ENCODE results near the gene CFDP1. TPM values are rescaled to one million over a fixed set of nuclear protein-coding genes. Genes with fewer than 3 reads are reported as not detected.

CFDP1 gene
- total RNA-seq, 2 experiments from 2014 or later = 35.1 to 36.2 TPM

GRCh38 chr16:75416904-75417565, 16.3 kb downstream of the CFDP1 start:
- ChIA-PET POLR2A (interaction anchor here (1.3 kb wide), 1 partner anchor 11 kb away, joined by 3 read pairs; no protein-coding TSS in a partner anchor), CTCF (interaction anchor here (1.8 kb wide), 1 partner anchor 15 kb away, joined by 9 read pairs; no protein-coding TSS in a partner anchor)
- Mint-ChIP-seq H3K36me3 (ENCODE audit: low read depth) (peaks cover 7% of the 10 kb centered on the region), H3K27ac (no peak overlapping the region), H3K4me3 (no peak overlapping the region), H3K27me3 (no peaks in the 10 kb centered on the region), H3K4me1 (peaks cover 17% of the 10 kb centered on the region), H3K9me3 (no peaks in the 10 kb centered on the region)
- no peak for DNase-seq

GRCh38 chr16:75415169-75415905, 18.0 kb downstream of the CFDP1 start:
- POLR2A ChIA-PET = no interaction called here
- no peak overlapping the region for H3K27ac Mint-ChIP-seq
- H3K9me3 Mint-ChIP-seq = no peaks in the 10 kb centered on the region
- no peaks in the 10 kb centered on the region for H3K27me3 Mint-ChIP-seq
- CTCF ChIA-PET = interaction anchor here (0.6 to 1.8 kb wide), 3 partner anchors 13 to 102 kb away, joined by 3 to 9 read pairs (median 3); no protein-coding TSS in a partner anchor
- H3K4me1 Mint-ChIP-seq = peaks cover 5% of the 10 kb centered on the region
- peaks cover 18% of the 10 kb centered on the region for H3K36me3 Mint-ChIP-seq (ENCODE audit: low read depth)
- no peak overlapping the region for H3K4me3 Mint-ChIP-seq
- no peak for DNase-seq

GRCh38 chr16:75413951-75414350, 19.4 kb downstream of the CFDP1 start:
- Mint-ChIP-seq H3K4me1 (peaks cover 2% of the 10 kb centered on the region), H3K27me3 (no peaks in the 10 kb centered on the region), H3K4me3 (no peak overlapping the region), H3K36me3 (ENCODE audit: low read depth) (peaks cover 25% of the 10 kb centered on the region), H3K27ac (no peak overlapping the region), H3K9me3 (no peaks in the 10 kb centered on the region)
- ChIA-PET POLR2A (no interaction called here), CTCF (no interaction called here)
- DNase-seq = no peak

- Mint-ChIP-seq H3K4me1 (peaks cover 2% of the 10 kb centered on the region), H3K27me3 (no peaks in the 10 kb centered on the region), H3K4me3 (no peak overlapping the region), H3K9me3 (no peaks in the 10 kb centered on the region), H3K36me3 (ENCODE audit: low read depth) (peaks cover 20% of the 10 kb centered on the region), H3K27ac (no peak overlapping the region)
- ChIA-PET POLR2A (no interaction called here), CTCF (interaction anchor here (1.6 kb wide), 1 partner anchor 208 kb away, joined by 5 read pairs; no protein-coding TSS in a partner anchor)
- no peak for DNase-seq
Observed at GRCh38 chr16:75406943-75407342, 26.4 kb downstream of the CFDP1 start.

DNA sequence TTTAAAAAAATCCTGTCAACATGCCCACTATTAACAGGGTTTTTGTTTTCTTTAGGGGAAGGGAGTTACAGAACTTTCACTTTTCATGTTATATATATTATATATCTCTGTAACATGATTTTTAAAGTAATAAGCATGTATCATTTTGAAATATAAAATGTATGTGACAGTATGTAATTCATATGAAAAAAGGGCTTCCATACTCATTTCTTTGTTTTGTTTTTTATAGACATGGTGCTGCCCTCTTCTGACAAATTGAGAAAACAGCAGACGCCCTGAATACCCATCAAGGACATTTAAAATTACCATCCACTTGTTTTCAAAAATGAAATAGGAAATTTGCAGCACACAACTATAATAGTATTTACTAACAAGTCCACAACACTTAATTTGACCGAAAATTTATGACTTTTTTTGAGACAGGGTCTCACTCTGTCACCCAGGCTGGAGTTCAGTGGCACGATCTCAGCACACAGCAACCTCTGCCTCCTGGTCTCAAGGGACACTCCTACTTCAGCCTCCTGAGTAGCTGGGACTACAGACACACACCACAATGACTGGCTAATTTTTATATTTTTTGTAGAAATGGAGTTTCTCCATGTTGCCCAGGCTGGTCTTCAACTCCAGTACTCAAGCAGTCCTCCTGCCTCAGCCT, 30.4 kb downstream of the CFDP1 start:
- H3K36me3 Mint-ChIP-seq (ENCODE audit: low read depth) = peaks cover 2% of the 10 kb centered on the region
- no peak overlapping the region for H3K4me3 Mint-ChIP-seq
- no peak overlapping the region for H3K27ac Mint-ChIP-seq
- ChIA-PET POLR2A (no interaction called here), CTCF (interaction anchor here (0.8 to 3.1 kb wide), 7 partner anchors 9 to 204 kb away, joined by 3 to 34 read pairs (median 7); no protein-coding TSS in a partner anchor)
- no peak for DNase-seq
- H3K9me3 Mint-ChIP-seq = no peaks in the 10 kb centered on the region
- H3K27me3 Mint-ChIP-seq = no peaks in the 10 kb centered on the region
- peaks cover 2% of the 10 kb centered on the region for H3K4me1 Mint-ChIP-seq

- H3K27ac Mint-ChIP-seq = no peak overlapping the region
- ChIA-PET CTCF (interaction anchor here (0.7 to 3.1 kb wide), 10 partner anchors 10 to 205 kb away, joined by 3 to 34 read pairs (median 6); no protein-coding TSS in a partner anchor), POLR2A (no interaction called here)
- H3K36me3 Mint-ChIP-seq (ENCODE audit: low read depth) = peaks cover 2% of the 10 kb centered on the region
- DNase-seq = no peak
- no peak overlapping the region for H3K4me3 Mint-ChIP-seq
- no peaks in the 10 kb centered on the region for H3K9me3 Mint-ChIP-seq
- H3K4me1 Mint-ChIP-seq = peaks cover 2% of the 10 kb centered on the region
- H3K27me3 Mint-ChIP-seq = no peaks in the 10 kb centered on the region
Observed at GRCh38 chr16:75402159-75402820, 31.0 kb downstream of the CFDP1 start.

DNA sequence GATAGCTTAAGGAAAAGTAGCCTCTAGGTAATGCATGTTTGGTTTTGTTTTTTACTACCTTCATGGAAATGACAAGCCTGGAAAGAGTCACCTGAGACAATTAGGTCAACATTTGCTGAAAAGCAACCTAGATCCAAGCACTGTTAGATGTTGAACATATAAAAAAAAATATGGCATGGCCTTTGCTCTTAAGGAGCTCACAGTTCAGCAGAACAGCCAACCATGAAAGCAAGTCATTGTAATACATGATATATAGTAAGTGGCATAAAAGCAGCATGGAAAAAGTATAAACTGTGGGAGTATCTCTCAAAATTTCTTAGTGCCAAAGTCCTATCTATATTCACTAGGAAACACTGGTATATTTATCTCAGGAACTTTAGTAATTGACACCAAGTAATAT, 31.6 kb downstream of the CFDP1 start:
- Mint-ChIP-seq H3K4me1 (peaks cover 2% of the 10 kb centered on the region), H3K4me3 (no peak overlapping the region), H3K9me3 (no peaks in the 10 kb centered on the region), H3K27ac (no peak overlapping the region), H3K36me3 (ENCODE audit: low read depth) (no peaks in the 10 kb centered on the region), H3K27me3 (no peaks in the 10 kb centered on the region)
- ChIA-PET CTCF (interaction anchor here (0.6 to 3.1 kb wide), 13 partner anchors 10 to 362 kb away, joined by 3 to 34 read pairs (median 4); no protein-coding TSS in a partner anchor), POLR2A (no interaction called here)
- no peak for DNase-seq

DNA sequence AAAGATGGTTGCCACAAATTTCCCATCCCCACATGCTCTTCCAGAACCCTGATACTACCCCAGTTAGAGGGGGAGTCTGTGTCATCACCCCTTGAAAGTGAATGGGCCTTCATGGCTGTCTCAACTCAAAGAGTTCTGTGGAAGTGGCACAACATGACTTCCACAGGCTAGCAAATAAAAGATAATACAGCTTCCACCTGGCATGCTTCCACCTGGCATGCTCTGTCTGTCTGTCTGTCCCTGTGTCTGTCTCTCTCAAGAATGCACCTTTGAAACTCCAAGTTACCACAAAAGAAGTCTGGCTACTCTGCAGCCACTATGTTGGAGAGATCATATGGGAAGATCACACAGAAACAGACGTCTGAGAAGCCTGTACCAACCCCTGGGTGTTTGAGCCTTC, 35.0 kb downstream of the CFDP1 start:
- ChIA-PET POLR2A (no interaction called here), CTCF (interaction anchor here (1.2 to 1.6 kb wide), 3 partner anchors 13 to 164 kb away, joined by 3 to 4 read pairs (median 3); no protein-coding TSS in a partner anchor)
- no peaks in the 10 kb centered on the region for H3K9me3 Mint-ChIP-seq
- peaks cover 7% of the 10 kb centered on the region for H3K36me3 Mint-ChIP-seq (ENCODE audit: low read depth)
- H3K4me1 Mint-ChIP-seq = peaks cover 2% of the 10 kb centered on the region
- no peak overlapping the region for H3K27ac Mint-ChIP-seq
- no peaks in the 10 kb centered on the region for H3K27me3 Mint-ChIP-seq
- H3K4me3 Mint-ChIP-seq = no peak overlapping the region
- DNase-seq = no peak

DNA sequence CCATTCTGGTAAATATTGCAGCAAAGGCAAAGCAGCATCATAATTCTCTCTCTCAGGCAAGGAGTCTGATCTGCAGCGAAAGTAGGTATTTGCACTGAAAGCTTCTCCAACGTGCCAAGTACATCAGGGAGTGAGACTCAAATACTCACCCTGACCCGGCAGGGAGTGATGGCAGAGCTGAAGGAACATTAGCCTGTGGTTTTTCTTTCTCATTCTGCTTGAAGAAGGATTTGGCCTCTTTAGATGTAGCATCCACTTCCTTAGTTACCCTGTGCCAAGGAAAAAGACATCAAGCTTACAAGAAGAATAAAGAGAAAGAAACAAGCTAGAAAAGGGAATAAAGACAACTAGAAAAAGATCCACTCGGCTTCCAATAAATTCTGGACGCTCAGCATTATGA, 38.4 kb downstream of the CFDP1 start:
- POLR2A ChIA-PET = interaction anchor here (0.6 to 1.2 kb wide), 2 partner anchors 38 to 235 kb away, joined by 3 read pairs; partner anchors contain the start of gene CFDP1
- CTCF ChIA-PET = no interaction called here
- peaks cover 22% of the 10 kb centered on the region for H3K36me3 Mint-ChIP-seq (ENCODE audit: low read depth)
- no peaks in the 10 kb centered on the region for H3K4me1 Mint-ChIP-seq
- H3K9me3 Mint-ChIP-seq = no peaks in the 10 kb centered on the region
- H3K27me3 Mint-ChIP-seq = no peaks in the 10 kb centered on the region
- H3K4me3 Mint-ChIP-seq = no peak overlapping the region
- no peak overlapping the region for H3K27ac Mint-ChIP-seq
- DNase-seq = no peak

DNA sequence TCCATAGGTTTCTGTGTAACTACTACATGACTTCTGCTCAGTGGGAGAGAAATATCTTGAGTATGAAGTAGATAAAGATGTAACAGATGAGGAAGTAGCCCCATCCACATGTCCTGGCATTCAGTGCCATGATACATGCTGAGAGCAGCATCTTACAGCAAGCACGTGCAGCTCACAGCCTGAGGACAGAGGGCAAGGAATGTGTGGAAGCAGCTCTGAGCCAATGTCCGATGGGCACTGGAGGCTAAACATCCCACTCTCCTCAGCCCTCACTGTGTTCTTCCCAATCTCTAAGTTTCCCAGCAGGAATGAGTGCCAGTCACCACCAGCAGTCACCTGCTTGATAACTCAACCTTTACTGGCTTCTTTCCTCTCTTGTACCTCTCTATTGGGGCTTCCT, 40.4 kb downstream of the CFDP1 start:
- no peaks in the 10 kb centered on the region for H3K27me3 Mint-ChIP-seq
- H3K36me3 Mint-ChIP-seq (ENCODE audit: low read depth) = peaks cover 25% of the 10 kb centered on the region
- no peak overlapping the region for H3K4me3 Mint-ChIP-seq
- CTCF ChIA-PET = interaction anchor here (1.0 to 2.2 kb wide), 6 partner anchors 9 to 194 kb away, joined by 3 to 12 read pairs (median 6); no protein-coding TSS in a partner anchor
- DNase-seq = no peak
- H3K9me3 Mint-ChIP-seq = no peaks in the 10 kb centered on the region
- H3K4me1 Mint-ChIP-seq = peaks cover 8% of the 10 kb centered on the region
- H3K27ac Mint-ChIP-seq = no peak overlapping the region
- POLR2A ChIA-PET = no interaction called here

DNA sequence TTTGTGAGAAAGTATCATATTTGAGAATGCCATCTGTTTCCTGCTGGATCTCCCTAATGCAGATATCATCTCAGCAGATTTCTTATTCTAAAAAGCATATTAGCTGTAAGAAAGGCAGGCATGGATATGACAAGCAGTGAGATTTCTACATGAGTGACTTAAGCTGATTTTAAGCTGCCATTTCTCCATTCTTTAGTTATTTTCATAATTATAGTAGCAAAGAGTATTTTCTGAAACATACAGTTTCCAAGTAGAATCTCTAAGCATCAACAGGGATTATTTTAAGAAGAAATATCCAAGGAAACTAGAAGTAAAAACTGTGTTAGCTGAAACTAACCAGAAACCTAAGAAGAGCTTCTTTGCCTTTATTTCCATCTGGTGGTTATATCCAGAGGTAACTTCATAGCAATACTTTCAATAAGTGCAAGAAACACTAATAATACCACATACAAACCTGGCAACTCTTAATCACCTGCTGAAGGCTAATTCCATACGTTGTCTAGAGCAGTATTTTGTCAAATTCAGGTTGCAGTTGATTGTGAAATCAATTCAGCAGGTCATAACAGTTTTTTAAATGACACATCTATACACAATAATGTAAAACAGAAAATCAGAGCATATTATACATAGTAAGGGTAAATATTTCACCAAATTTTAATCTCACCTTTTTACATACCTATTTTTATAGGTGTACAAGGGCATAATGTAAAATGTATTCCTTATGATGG, 42.2 kb downstream of the CFDP1 start:
- ChIA-PET POLR2A (no interaction called here), CTCF (interaction anchor here (1.1 to 3.0 kb wide), 6 partner anchors 11 to 192 kb away, joined by 3 to 18 read pairs (median 10); no protein-coding TSS in a partner anchor)
- Mint-ChIP-seq H3K27ac (no peak overlapping the region), H3K27me3 (no peaks in the 10 kb centered on the region), H3K4me1 (peaks cover 8% of the 10 kb centered on the region), H3K36me3 (ENCODE audit: low read depth) (peaks cover 25% of the 10 kb centered on the region), H3K4me3 (no peak overlapping the region), H3K9me3 (no peaks in the 10 kb centered on the region)
- no peak for DNase-seq

DNA sequence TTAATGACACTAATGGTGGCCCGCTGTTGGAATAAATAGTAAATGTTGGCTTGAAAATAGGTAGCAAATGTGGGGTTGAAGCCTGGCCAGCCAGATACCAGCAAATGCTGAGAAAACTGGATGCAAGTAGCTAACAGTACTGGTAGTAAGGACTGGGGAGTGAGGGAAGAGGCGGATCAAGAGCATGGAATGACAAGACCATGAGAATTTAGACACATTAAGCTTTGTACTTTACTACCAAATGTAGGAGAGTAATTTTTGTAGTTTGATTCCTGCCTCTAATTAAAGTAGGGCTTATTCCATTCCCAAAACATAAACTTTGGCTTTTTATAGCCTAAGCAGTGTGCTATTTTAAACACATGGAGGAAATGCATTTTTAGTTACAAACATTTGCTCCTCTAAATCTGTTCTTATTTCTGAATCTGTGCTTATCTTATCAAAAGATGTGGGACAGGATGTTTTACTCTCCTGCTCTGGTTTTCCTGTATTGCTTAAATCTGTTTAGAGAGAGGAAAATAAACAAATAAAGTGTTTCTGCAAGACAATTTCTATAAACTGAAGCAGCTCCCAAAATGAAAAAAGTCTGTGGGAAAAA, 44.1 kb downstream of the CFDP1 start:
- CTCF ChIA-PET = interaction anchor here (0.6 to 3.0 kb wide), 4 partner anchors 9 to 190 kb away, joined by 3 to 18 read pairs (median 6); no protein-coding TSS in a partner anchor
- Mint-ChIP-seq H3K9me3 (no peaks in the 10 kb centered on the region), H3K27me3 (no peaks in the 10 kb centered on the region), H3K4me1 (peaks cover 8% of the 10 kb centered on the region), H3K4me3 (no peak overlapping the region), H3K36me3 (ENCODE audit: low read depth) (peaks cover 22% of the 10 kb centered on the region), H3K27ac (no peak overlapping the region)
- POLR2A ChIA-PET = interaction anchor here (1.0 kb wide), 1 partner anchor 24 kb away, joined by 3 read pairs; no protein-coding TSS in a partner anchor
- DNase-seq = no peak

All from activated CD4-positive, alpha-beta memory T cell treated with anti-CD3 and anti-CD28 coated beads, Interleukin-2, amount 10 ng/mL, durations not matched to agents 7 days and 5 days (primary cell).